Stimulated activated CD4-positive, alpha-beta T cell treated with anti-CD3 and anti-CD28 coated beads, TNF-alpha, amount 100 ng/mL, for 1 hour (primary cell): ENCODE measurements around the gene CCL7.

Source experiments
- DNase-seq, 3 donors: peaks; one replicate each; pipeline ENCODE4 v3.0.0-alpha.2; 2020; ENCODE audit warnings: low read depth in 3 of 3, low spot score in 1 of 3

The CCL7 gene

DNA sequence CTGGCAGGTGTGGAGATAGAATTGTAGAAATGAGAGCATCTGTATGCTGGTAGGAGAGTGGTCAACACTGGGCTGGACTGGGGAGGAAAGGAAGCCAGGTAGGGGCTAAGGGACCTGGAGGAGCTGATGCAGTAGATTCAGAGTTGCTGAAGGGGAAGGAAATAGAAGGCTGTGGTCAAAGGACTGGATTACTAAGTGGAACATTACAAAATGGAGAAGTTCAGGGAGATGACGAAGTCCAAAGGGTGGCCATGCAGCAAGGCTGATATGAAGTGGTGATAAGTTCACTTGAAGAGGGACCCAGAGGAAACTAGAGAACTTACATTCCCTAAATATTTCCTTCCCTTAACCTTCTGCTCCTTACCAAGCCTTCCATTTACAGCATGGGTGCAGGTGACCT is 23.6 kb upstream of the CCL7 start:
- no peak for DNase-seq

DNA sequence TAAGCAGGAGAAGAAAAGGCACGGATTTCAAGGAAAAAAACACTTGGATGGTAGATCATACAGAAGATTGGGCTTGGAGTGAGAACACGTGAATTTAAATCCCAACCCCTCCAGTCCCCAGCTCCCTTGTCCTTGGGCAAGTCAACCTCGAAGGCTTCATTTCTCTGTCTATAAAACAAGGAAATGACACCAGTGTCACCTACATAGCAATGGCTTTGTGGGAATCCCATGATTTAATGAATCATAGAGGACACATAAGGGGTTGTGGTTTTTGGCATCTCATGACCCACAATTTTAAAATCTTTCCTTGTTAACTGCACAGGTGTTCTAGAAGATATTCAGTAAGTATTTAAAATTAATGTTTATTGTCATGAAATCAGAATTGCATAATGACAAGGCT is 23.1 kb upstream of the CCL7 start:
- no peak for DNase-seq

DNA sequence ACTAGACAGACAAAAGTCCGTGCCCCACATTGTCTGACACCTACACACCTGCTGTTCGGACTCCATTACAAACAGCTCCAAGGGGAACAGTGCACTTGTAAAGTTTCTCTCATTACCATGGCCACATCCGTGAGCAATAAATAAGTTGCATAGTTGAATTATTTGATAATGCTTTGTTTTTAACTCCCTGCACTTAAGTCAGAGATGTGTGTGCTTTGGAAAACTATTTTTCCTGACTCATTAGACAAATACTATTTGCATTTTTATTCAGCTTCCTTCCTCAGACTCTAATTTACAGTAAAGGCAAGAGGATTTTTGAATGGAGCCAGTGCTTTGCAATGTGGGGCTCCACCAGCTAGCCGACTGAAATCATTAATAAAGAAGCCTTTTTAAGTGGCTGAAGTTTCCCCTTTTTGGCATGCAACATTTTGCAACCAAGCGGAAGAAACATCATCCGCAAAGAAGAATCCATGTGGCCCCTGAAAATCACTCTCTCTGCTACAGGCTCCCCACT is 21.5 kb upstream of the CCL7 start:
- no peak for DNase-seq

DNA sequence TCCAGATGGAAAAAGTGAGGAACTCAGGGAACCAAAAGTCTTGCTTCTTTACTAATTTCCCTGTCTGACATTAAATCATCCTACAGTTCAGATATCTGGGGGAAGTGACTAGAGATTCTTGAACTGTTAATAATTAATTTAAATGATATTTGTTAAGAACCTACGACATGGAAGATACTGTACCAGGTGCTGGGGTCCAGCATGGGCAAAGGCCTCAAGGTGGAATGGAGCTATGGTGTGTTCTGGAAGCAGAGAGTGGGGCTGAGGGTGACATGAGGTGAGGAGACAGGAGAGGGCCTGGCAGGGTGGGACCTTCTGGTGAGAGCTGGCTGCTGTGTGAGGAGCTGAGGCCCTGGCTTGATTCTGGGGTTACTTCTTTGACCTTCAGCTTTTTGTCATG is 21.0 kb upstream of the CCL7 start:
- DNase-seq, result no peak

DNA sequence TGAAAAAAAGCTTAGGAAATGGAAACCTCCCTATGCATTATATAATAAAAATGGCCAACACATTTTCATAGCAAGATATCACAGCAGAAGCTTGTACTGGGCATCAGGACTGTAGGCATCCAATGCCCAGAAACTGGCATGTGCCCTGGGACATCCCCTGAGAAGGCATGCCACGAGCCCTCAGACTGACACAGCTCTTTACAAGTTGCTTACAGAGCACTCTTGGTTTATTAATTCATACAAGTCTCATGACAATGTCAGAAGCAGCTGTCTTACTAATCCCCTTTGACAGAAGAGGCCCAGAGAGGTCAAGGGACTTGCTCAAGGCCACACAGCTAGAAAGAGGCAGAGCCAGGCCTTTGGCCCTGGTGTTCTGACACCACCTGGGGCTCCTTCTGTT is 20.5 kb upstream of the CCL7 start:
- no peak for DNase-seq

DNA sequence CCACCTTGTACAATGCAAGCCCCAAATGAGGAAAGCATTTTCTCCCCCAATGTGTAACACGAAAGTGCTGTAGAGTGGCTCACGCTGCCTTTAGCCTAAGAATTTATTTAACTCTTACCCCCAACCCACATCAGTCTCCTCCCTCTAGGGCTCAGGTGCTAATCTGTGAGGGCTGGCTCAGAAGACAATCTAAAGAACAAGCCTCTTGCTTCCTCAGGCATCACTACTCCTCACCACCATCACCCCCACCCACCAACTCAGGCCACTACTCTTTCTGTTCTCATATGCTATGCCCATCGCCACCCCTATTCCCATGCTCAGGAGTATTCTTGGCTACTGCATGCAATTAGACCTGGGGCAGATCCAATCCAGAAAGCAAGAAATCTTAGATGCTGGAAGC is 18.8 kb upstream of the CCL7 start:
- DNase-seq, result no peak

DNA sequence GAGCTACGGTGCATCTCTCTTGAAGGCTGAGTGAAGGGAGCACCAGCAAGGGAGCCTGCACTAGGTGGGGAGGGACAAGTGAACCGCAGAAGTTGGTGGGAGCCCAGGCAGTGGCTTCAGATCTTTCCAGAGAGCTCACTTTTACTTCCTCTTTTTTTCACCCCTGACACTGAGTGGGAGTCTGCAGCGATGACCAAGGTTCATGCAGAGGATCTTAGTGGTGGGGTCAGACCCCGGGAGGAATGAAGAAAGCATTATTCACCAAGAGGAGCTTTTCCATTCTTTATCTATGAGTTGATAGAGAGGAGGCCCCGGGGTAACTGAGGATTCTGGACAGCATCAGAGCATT is 18.0 kb upstream of the CCL7 start:
- DNase-seq, result no peak

DNA sequence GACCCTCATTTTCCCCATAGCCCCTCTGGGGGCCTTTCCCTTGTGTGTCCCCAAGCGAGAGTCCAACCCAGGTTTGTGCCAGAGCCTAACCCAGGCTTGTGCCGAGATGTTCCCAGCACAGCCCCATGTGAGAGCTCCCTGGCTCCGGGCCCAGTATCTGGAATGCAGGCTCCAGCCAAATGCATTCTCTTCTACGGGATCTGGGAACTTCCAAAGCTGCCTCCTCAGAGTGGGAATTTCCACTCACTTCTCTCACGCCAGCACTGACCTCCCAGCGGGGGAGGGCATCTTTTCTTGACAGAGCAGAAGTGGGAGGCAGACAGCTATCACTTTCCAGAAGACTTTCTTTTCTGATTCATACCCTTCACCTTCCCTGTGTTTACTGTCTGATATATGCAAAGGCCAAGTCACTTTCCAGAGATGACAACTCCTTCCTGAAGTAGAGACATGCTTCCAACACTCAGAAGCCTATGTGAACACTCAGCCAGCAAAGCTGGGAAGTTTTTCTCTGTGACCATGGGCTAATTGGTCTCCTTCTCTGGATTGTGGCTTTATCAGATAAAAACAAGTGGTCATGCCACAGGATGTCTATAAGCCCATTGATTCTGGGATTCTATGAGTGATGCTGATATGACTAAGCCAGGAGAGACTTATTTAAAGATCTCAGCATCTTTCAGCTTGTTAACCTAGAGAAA is 17.4 kb upstream of the CCL7 start:
- DNase-seq, result no peak

DNA sequence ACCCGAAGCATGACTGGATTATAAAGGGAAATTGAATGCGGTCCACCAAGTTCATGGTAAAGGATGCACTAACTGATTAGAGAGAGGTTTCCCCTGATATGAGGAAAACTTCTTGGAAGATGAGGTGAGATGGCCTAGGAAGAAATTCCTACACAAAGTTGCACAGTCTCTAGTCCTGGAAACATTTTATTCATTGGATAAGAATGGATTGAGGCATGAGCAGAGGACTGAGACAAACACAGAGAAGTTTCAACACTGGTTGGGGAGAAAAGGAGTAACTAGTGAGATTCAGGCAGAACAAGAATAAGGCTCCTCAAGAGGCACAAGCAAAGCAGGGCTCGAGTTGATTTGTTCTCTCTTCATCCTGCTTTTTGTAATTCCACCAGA is 16.9 kb upstream of the CCL7 start:
- DNase-seq, result no peak

DNA sequence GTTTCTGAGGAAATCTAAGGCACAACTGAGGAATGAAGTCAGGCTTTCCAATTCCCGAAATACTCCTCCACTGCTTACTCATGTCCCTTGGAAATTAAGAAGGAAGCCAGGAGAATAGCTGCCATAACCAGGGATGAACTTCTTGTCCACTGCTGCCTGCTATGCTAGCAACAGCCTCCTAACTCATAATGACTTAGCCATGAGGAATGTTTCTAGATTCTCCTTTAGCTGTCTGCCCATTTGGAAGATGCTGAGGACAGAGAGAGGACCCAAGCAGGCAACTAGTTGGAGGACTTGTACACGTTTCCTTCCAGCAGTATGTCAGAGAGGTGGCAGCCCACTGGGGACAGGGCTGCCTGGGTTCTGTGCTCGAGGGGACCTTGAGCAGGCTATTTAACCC is 15.9 kb upstream of the CCL7 start:
- no peak for DNase-seq

DNA sequence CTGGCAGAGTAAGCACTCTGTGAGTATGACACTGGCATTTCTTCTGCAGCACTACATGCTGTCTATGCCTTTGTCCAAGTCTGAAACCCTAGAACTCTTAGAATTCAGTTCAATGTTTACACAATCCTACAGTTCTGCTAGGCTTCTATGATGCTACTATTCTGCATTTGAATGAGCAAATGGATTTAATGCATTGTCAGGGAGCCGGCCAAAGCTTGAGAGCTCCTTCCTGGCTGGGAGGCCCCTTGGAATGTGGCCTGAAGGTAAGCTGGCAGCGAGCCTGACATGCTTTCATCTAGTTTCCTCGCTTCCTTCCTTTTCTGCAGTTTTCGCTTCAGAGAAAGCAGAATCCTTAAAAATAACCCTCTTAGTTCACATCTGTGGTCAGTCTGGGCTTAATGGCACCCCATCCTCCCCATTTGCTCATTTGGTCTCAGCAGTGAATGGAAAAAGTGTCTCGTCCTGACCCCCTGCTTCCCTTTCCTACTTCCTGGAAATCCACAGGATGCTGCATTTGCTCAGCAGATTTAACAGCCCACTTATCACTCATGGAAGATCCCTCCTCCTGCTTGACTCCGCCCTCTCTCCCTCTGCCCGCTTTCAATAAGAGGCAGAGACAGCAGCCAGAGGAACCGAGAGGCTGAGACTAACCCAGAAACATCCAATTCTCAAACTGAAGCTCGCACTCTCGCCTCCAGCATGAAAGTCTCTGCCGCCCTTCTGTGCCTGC is 15.2 kb upstream of the CCL7 start, which contains the start of gene CCL2:
Gene CCL2 (plus strand): TSS at position 635 of the 730 bp plus-strand sequence. CDS start 65 bp downstream, at position 700.
- no peak for DNase-seq

DNA sequence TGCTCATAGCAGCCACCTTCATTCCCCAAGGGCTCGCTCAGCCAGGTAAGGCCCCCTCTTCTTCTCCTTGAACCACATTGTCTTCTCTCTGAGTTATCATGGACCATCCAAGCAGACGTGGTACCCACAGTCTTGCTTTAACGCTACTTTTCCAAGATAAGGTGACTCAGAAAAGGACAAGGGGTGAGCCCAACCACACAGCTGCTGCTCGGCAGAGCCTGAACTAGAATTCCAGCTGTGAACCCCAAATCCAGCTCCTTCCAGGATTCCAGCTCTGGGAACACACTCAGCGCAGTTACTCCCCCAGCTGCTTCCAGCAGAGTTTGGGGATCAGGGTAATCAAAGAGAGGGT is 14.7 kb upstream of the CCL7 start:
- DNase-seq, result no peak

DNA sequence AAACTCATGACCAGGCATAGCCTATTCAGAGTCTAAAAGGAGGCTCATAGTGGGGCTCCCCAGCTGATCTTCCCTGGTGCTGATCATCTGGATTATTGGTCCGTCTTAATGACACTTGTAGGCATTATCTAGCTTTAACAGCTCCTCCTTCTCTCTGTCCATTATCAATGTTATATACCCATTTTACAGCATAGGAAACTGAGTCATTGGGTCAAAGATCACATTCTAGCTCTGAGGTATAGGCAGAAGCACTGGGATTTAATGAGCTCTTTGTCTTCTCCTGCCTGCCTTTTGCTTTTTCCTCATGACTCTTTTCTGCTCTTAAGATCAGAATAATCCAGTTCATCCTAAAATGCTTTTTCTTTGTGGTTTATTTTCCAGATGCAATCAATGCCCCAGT is 14.2 kb upstream of the CCL7 start:
- DNase-seq, result no peak

DNA sequence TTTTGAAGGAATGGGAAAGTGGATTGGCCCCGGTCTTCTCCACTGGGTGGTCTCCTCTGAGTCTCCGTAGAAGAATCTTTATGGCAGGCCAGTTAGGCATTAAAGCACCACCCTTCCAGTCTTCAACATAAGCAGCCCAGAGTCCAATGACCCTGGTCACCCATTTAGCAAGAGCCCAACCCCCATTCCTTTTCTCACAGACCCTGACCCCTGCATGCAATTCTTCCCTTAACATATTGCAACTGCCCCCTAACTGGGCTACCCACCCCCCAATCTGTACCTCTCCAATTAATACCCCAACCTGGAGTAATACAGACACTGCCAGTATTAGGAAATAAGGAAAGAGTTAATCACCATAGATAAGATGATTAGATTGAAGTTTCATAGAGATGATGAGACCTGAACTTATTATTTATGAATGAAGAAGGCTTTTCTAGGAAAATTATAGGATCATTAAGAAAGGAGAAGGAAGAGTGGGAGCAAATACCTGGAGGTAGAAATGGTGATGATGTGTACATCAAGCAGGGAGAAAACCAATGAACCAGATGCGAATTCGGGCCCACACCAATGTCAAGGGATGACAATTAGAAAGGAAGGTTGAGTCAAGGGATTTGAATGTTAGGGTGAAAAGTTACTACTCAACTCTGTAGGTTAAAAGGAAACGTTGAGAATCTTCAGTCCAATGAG is 12.6 kb upstream of the CCL7 start:
- no peak for DNase-seq

DNA sequence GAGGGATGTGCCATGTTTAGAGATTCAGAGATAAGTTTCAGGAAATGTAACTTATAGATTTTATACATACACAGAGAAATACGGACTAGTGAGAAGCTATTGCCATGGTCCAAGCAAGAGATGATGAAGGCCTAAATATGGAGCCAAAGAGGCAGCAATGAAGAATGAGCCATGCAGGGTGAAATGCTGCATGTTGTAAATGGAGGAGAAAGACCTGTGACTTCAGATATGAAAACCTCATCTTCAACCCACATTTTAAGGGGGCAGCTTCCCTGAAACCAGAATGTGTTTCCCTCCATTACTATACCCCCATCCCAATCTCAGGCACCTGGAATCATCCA is 12.1 kb upstream of the CCL7 start:
- DNase-seq, result no peak

DNA sequence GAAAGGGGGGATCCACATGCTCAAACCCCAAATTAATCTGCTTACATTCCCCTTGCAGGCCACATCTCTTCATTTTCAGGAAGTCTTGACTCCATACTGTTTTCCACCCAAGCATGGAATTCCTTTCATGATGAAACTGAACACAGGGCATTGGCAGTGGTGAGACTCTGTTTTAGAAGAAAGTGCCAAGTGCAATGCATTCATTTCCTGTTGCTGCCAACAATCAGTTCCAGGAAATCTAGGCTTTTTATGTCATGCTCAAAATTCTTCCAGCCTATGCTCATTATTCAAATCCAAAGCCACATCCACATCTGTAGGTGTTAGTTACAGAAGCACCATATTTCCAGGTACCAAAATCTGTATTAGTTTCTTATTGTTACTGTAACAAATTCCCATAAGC is 10.9 kb upstream of the CCL7 start:
- DNase-seq, result no peak

DNA sequence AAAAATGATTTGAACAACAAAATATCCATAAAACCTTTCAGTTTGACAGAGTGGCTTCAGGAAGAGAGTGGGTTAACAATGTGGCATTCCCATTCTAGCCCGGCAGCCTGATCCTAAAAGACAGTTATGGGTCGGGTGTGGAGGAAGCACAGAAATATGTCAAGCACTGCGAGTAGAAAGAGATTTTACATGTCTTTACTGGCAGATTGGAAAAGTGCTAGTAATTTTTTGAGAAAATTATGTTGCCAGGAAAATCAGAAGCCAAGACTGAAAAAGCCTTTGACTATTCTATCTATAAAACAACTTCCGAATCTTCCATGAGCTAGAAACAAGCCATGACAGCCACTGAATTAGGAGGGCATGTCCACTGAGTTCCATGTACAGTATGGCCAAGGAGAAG is 9.2 kb upstream of the CCL7 start:
- DNase-seq, result no peak

DNA sequence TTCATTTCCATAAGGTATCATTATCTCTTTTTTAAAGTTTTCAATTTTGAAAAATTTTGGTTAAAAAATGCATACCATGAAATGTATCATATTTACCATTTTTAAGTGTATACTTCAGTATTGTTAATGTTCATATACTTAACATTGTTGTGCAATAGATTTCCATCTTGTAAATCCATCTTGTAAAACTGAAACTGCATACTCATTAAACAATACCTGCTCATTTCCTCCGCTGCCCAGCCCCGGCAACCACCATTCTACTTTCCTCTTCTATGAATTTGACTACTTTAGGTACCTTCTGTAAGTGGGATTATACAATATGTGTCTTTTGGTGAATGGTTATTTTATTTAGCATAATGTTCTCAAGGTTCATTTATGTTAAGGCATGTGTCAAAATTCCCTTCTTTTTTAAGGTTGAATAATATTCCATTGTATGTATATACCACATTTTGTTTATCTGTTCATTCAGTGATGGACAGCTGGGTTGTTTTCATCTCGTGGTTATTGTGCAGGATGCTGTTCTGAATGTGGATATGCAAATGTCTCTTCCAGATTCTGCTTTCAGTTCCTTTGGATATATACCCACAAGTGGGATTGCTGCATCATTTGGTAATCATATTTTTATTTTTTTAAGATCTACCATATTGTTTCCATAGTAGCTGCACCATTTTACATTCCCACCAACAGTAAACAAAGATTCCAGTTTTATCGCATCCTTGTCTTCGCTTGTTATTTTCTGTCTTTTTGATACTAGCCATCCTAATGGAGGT is 8.3 kb upstream of the CCL7 start:
- DNase-seq, result no peak

DNA sequence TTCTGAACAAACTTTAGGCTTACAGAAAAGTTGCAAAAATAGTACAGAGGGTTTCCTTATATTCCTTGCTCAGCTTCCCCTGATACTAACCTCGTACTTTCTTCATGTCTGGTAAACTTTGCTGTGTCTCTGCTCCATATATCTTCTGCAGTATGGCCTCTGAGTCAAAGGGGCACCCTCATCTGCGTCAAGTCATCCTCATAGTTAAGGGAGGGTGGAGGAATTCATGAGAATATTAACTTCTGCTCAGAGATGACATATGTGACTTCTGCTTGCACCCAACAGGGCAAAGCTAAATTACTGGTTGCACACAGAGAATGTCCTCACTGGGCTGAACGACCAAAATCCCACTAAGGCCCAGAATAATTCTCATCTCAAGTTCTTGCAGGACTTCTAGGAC is 4.3 kb upstream of the CCL7 start:
- no peak for DNase-seq

DNA sequence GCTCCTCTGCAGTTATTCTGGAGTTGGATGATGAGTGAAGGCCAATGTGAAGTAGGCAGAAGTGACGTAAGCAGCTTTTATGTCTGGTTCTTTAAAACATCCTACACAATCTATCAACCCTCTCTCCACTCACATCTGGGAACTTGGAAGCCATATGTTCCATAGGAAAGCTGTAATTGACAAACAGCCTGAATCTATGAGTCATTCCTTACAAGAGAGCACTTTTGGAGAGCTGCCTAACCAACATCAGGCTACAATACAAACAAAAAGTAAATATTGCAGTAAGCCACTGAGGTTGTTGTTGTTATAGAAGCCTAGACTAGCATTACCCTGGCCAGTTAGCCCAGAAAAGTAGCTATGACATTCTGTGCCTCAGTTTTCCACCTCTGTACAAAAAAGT is 5.9 kb downstream of the CCL7 start:
- DNase-seq, result no peak

DNA sequence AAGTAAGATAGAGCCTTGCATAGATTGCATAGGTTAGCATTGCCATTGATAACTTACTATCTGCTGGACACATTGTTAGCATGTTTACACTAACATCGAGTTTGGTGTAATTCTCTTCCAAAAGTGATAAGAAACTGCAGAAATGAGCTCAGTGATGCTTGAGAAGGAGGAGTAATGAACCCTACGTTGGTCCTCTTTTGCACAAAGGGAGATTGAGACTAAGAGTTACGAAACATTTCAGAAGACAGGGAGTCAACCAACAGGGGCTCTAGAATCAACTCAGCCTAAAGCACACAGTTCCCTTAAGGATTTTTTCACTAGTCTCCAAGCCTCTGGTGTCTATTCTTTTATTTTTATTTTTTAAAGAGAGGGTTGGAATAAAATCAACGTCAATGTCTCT is 6.8 kb downstream of the CCL7 start:
- no peak for DNase-seq

DNA sequence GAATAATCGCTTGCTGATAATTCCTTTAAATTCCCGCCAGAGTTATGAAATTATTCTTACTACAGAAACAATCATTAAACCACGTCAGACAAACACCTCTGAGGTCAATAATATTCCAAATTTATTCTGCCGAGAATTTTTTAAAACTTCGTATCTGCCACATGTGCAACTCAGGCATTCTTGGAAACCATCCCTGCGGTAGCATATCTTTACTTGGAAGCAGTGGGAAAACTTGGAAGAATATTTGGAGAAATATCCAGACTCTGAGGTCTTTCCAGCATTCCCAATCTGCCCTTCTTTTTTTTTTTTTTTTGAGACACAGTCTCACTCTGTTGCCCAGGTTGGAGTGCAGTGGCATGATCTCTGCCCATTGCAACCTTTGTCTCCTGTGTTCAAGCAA is 13.6 kb downstream of the CCL7 start:
- DNase-seq, result no peak
